ELF-1 (cell line): ENCODE data around the gene GDPGP1.
"Not testable (repeated sequence)": the region's sequence is repeated elsewhere in the genome, so short reads cannot be mapped to it uniquely, and the experiment has no call there.

ENCODE experiments used
- DNase-seq: peaks from one replicate; pipeline ENCODE4 v3.0.0-alpha.2; 2016; ENCODE audit warnings: low read depth, low spot score

Gene GDPGP1

DNA sequence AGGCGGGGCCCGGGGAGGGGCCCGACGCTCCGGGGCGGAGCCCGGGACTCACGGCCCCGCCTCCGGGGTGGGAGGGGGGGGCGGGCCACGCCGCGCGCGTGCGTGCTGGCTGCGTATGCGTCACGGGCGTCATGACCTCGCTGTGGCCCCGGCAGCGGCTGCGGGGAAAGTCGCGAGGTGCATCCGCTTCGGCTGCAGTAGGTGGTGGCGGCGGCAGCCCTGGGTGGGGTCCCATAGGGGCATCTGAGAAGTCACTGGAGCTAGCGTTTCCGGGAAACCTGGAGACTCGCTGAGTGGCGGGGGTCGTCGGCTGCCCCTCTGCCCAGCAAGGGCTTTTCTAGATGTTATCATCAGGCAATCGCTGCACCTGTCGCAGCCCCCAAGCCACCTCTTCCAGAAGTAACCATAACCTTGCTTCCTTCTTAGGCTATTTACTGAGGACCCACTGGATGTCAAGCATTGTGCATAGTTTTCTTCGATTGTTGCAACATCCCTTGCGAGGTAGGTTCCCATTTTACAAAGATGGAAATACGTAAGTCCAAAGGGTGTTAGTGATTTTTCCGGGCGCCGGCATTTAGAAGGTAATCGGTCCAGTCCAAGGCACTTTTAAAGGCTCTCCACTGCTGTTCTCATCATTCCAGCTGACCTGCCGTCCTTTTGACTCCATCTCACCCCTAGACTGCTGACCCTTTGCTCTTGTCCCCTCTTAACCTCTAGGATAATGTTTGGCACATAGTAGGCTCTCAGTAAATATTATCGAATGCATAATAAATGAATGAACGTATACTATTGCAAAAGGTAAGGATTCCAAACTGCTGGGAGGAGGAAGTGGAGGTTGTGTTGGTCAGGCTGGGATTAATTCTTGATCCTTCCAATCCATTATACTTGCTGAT is at the start of gene GDPGP1:
Gene GDPGP1 (plus strand): TSS at position 114 of the 893 bp plus-strand sequence. CDS start 6,700 bp downstream, outside the sequence.
- no peak for DNase-seq

DNA sequence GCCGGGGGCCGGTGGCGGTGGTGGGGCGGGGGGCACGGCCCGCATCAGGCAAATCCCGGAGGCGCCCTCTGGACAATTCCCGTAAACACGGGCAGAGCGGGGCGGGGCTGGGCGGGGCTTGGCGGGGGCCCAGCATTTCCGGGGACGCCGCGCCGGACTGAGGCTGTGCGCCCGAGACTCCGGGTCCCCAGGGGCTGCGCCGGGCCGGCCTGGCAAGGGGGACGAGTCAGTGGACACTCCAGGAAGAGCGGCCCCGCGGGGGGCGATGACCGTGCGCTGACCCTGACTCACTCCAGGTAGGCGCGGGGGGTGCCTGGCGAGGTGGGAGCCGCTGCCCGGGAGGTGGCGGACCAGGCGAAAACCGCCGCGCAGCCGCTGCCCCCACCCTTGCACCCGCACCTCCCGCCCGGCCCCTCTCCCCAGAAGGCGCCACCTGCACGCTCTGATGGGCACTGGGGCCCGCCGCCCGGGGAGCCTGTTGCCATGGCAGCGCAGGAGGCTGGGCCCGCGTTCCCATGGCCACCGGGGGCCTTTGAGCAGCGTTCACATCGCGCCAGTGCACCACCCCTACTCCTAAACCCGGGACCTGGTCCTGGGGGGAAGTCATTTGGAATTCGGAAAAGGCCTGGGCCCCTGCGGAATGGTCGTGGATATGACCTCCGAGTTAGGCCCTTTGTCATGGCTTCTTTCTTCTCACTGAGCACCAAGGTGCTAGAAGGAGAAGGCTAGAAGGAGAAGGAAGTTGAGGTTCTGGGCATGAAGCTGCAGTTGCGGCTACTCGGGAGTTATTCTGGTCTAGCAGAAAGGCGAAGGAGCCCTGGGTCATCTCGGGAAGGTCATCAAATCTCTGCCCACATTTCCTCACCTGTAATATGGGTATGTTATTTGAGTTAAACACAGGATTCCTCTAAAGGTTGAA is 49.0 kb upstream of the GDPGP1 start:
- DNase-seq: peak; percentile 69

DNA sequence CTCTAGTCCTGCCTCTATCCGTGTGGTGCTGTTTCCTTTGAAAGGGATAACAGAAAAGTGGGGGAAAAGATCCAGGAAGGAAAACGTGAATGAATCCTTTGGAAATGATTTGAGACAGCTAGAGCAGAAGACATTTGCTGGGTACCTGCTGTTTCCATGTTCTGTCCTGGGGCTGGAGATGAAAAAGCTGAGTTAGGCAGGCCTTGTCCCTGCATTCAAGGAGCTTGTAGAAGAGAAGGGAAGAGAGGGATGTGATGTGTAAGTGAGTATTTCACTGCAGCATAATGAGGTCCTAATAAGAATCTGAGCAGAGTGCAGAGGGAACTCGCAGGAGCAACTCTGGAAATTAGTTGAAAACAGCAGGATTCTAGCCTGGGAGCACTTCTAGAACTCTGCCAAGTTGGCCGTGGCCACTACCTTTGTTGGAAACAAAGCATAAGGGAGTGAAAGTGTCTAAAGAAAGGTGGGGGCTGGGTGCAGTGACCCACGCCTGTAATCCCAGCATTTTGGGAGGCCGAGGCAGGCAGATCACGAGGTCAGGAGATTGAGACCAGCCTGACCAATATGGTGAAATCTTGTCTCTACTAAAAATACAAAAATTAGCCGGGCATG is 46.6 kb upstream of the GDPGP1 start:
- no peak for DNase-seq

GRCh38 chr15:90188065-90188464 is 45.9 kb upstream of the GDPGP1 start:
- not testable (repeated sequence) for DNase-seq

GRCh38 chr15:90188914-90189748 is 44.9 kb upstream of the GDPGP1 start:
- no peak for DNase-seq

DNA sequence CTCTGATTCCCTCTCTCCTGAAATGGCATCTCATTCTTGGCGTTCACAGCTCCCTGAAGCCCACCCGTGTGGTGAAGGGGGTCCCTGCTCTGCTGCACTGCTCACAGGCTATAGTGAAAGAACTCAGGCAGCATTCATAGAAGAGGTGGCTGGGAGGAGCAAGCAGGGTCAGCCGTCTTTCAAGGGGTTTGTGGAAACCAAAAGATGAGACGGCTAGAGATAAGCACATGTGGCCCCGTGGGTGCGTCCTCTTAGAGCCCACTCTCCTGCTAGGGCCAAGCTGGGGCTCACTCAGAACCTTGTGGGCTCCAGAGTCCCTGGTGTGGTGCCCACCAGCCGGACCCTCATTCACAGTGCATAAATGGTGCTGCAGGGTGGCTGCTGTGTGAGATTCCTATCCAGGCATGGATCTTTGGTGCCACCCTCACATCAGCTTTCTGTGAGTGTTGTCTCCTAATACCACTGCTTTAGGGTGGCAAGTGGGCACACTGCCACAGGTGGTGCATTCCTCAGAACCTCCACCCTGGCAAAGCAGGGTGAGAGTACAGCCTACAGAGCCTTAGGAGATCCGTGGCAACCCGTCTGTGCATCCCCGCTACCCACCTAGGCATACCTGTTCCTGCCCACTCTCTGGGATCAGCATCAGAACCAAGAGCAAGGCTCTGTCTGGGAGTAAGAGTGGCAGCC is 44.1 kb upstream of the GDPGP1 start:
- no peak for DNase-seq

DNA sequence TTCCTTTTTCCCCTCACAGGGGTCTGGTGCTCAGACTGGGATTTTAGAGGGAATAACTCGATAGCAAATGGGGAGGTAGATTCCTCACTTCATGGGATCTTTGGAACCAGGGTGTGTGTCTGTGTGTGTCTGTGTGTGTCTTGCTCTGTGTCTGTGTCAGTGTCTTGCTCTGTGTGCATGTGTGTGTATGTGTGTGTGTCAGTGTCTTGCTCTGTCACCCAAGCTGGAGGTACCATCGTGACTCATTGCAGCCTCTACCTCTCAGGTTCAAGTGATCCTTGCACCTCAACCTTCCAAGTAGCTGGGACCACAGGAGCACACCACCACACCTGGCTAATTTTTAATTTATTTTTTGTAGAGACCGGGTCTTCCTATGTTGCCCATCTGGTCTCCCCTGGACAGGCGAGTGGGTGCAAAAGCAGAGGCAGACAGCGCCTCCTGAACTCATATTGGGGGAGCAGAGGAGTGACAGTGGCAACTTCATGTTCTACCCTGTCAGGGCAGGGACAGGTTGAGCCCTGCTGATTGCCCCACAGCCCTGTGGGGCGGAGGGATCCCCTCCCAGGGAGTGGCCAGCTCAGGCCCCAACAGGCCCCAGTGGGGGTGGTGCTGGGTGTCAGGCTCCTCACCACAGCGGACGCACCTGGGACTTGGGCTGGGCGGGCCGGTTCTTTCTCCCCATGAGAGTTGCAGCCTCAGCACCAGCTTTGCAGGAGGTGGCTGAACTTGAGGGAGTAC is 43.2 kb upstream of the GDPGP1 start:
- DNase-seq: no peak

GRCh38 chr15:90191344-90191687 is 42.7 kb upstream of the GDPGP1 start:
- no peak for DNase-seq

GRCh38 chr15:90191794-90192509 is 42.1 kb upstream of the GDPGP1 start:
- no peak for DNase-seq

- no peak for DNase-seq
These were observed 40.8 kb upstream of the GDPGP1 start for GRCh38 chr15:90192961-90193786.

GRCh38 chr15:90194655-90195054 is 39.4 kb upstream of the GDPGP1 start:
- DNase-seq: no peak

- peak; percentile 39 for DNase-seq
These were observed 33.4 kb upstream of the GDPGP1 start for GRCh38 chr15:90200534-90201129.

DNA sequence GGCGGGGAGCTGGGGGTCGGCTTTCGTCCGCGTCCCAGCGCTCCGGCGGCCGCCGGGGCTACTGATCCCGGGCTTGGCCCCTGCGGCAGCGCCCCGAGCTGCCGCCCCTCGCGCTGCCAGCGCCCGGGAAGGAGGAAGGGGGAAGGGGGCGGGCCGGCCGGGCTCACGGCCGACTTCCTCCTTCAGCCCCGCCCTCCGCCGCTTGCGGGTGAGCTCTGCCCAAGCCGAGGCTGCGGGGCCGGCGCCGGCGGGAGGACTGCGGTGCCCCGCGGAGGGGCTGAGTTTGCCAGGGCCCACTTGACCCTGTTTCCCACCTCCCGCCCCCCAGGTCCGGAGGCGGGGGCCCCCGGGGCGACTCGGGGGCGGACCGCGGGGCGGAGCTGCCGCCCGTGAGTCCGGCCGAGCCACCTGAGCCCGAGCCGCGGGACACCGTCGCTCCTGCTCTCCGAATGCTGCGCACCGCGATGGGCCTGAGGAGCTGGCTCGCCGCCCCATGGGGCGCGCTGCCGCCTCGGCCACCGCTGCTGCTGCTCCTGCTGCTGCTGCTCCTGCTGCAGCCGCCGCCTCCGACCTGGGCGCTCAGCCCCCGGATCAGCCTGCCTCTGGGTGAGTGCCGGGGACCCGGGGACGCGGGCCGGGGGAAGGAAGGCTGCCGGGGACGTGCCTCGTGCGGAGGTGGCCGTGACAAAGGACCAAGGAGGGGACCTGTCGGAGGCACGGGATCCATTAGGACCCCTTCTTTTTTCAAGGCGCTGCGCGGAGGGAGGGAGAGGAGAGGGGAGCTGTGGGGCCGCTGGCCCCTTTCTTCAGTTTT is 32.7 kb upstream of the GDPGP1 start, which contains the start of gene SEMA4B:
Gene SEMA4B (plus strand): TSS at position 201 of the 814 bp plus-strand sequence. CDS start 249 bp downstream, at position 450.
- DNase-seq: peak; percentile 83

- peak; percentile 61 for DNase-seq
These were observed 32.0 kb upstream of the GDPGP1 start for GRCh38 chr15:90201944-90202375.

DNA sequence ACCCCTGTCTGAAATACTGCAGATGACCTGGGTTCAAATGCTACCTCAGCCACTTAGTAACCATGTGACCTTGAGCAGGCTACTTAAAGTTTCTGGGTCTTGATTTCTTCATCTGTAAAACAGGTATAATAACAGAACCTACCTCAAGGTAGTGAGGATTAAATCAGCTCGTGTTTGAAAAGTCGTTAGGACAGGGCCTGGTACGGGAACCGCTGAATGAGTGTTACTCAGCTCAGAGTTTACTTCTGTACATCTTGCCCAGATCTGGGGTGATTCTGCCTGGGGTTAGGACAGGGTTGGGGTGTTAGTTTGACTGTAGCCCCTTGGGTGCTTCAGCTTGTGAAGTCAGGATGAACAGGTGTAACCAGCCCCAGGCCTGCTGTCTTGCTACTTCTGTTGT is 31.1 kb upstream of the GDPGP1 start:
- DNase-seq: no peak

- no peak for DNase-seq
These were observed 30.5 kb upstream of the GDPGP1 start for GRCh38 chr15:90203473-90203872.

DNA sequence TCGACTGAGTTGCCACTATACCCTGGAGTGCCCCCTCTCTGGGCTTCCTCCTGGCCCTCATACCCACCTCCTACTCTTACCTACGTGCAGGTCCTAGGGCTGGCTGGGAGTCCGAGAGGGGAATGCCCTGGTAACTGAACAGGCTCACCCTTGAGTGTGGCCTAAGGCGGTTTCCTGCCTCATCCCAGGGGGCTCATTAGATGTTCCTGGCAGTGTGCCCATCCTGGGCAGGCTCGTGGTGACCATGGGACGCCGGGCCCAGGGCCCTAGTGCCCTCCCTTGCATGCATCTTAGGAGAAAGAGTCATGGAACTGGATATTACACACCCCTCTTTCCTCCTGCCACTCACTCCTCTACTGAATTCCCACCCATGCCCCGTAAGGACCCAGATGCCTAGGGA is 30.1 kb upstream of the GDPGP1 start:
- DNase-seq: no peak
